Stimulated activated CD4-positive, alpha-beta T cell treated with anti-CD3 and anti-CD28 coated beads, Interleukin-15, amount 100 ng/mL, for 1 hour (primary cell): ENCODE measurements around the gene DIP2C.
"Not testable (repeated sequence)": the region's sequence is repeated elsewhere in the genome, so short reads cannot be mapped to it uniquely, and the experiment has no call there.

Experiments
- DNase-seq, 2 donors: peaks; one replicate each; pipeline ENCODE4 v3.0.0-alpha.2; 2020; ENCODE audit warnings: low read depth in 1 of 2, low spot score in 1 of 2

DIP2C gene

DNA sequence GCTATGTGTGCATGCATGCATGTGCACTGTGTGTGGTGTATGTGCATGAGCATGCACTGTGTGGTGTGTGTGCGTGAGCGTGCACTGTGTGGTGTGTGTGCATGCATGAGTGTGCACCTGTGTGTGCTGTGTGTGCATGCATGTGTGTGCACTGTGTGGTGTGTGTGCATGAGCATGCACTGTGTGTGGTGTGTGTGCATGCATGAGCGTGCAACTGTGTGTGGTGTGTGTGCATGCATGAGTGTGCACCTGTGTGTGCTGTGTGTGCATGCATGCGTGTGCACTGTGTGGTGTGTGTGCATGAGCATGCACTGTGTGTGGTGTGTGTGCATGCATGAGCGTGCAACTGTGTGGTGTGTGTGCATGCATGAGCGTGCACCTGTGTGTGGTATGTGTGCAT, 10.7 kb upstream of the DIP2C start:
- not testable (repeated sequence) for DNase-seq

DNA sequence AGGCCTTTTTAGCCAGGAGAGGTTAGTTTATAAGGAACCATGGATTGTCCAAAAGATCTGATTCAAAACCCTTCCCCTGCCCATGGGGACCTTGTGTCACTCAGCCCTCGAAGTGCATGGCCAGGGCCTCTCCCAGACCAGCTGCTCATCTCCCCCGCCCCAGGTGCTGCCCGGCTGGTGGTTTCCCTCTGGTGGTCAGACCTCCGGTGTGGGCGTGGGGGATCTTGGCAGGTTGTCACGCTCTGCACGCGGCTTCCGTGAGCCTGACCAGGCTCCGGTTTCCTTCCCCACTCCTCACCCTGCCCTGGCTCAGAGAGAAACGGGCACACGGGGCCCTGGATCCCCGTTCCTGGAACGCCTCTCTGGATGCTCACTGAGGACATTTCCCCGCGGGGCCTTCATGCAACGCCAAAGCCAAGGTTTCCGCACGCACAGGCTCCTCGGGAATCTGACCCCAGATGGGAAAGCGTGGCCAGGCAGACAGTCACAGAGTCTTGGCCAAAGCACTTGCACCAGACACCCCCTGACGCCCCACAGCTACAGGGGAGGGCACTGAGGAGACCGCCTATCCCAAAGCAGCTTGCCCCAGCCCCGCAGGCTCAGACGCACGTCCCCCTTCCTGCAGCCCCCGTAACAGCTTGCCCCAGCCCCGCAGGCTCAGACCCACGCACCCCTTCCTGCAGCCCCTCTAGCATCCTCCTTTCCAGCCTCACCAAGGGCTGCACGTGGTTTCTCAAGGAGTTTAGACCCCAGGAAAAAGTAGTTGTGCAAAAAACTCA, 7.8 kb upstream of the DIP2C start:
- no peak for DNase-seq

DNA sequence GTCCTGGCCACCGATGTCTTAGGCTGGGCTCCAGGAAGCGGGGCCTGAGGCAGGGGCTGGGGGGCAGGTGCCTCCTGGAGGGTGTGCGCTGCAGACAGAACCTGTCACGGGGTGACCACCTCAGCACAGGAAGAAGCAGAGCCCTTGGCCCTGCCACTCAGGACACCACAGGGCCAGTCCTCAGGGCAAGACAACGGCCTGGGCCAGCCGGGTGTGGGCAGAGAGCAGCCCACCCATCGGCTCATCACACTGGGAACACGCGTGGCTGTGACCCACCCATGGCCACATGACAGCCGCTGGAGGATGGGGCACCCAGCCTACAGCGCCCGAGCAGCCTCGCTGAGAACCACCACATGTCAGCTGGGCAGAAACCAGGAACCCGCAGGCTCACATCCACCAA, 5.9 kb upstream of the DIP2C start:
- no peak for DNase-seq

DNA sequence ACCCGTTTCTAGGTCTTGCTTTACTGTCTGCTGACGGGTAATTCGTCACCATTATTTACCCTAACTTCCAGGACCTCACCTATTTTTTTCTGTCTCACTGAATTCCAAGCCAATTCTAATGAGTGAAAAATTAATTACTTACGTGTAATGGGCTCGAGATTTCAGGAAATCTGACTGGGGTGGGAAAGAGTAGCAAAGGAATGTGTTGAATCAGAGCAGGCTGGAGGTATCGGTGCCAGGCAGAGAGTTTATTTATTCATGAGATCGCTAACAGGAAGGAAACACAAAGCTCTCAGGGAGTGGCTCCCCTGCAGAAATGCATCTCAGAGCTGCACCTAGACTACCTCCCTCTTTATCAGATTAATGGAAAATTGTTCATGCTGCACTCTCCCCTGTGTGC, 4.0 kb upstream of the DIP2C start:
- no peak for DNase-seq

DNA sequence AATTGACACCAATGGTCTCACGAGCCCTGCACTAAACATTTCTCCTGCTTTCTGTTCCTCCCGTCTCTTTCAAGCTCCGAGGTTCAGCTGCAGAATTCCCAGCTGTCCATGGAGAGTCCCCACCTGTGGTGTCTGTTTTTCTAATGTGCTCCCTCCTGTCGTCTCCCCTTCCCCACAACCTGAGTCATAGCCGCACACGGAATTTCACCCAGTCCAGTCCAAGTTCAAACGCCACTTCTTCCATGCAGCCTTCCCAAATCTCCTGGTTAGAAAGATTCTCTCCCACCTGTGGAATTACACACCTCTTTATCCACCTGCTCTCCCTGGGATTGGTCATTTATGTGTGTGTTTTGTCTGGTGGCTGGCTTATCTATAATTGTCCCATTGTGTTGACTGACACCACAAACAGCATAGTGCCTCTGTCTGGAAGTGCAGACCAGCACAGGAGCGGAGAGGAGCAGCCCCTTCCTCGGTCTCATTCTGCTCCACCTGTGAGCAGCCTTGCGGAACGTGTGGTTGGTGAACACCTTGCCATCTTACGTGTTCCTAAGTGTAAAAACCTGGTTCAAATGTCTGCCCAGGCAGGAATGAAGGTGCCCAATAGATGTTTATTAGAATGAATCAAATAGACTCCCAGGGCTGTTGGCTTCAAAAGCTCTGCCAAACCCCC, 3.3 kb upstream of the DIP2C start:
- DNase-seq, result no peak

DNA sequence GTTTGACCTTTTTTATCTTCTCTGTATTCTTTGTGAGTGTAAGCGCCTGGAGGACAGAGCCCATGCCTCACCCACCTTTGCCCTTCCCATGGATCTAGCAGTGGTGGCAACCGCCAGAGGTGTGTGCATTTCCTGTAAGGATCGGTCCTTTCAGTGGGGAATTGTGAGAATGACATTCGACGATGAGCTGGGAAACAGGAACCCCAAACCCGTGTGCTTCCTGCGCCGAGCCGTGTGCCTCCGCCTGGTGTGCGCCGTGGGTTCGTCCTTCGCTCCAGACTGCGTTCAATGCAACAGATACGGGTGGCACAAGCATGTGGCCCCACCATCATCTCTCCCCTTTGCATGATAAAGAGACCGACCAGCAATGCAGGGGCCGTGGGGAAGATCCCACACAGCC, 1.7 kb upstream of the DIP2C start:
- DNase-seq, result no peak

DNA sequence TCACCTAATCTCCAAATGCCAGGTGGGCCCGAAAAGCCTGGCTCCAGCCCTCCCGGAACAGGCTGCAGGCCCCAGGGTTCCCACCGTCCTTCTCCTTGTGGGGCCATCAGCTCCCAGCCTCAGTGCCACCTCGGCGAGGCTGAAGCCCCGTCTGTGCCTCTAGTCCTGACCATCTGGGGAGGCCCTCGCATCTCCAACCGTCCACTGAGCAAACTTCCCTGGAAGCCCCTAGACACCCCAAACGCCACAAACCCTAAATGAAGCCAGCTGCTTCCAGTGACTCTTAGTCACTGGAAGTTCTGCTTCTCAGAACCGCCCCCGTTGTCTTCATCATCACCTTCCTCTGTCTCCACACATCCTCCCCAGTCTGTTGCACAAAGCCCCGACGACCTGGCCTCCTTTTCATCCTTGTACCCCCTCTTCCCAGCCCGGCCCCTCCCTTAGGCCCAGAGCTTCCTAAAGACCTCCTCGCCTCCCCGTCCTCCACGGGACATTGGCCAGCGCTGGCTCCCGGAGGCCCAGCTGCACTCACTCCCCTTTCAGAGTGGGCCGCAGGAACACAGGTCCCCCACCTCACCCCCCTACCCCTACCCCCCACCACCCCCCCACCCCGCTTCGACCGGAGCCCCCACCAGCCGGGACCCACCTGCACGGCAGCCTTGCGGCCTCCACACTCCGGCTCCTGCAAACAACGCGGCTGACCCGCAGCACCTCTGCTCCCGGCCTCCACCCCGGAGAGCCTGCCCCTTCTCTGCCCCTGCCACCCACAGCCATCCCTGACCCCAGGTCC, 1.1 kb upstream of the DIP2C start:
- DNase-seq, result no peak

DNA sequence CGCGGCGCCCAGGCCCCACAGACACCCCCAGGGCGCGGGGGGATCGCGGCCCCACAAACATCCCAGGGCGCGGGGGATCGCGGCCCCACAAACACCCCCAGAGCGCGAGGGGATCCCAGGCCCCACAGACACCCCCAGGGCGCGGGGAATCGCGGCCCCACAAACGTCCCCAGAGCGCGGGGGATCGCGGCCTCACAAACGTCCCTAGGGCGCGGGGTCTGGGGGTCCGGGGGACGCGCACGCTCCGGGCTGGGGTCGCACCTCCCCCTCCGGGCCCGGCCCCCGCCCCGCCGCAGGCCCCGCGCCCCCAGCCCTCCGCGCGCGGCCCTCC, 382 bp downstream of the DIP2C start:
- DNase-seq, result no peak

DNA sequence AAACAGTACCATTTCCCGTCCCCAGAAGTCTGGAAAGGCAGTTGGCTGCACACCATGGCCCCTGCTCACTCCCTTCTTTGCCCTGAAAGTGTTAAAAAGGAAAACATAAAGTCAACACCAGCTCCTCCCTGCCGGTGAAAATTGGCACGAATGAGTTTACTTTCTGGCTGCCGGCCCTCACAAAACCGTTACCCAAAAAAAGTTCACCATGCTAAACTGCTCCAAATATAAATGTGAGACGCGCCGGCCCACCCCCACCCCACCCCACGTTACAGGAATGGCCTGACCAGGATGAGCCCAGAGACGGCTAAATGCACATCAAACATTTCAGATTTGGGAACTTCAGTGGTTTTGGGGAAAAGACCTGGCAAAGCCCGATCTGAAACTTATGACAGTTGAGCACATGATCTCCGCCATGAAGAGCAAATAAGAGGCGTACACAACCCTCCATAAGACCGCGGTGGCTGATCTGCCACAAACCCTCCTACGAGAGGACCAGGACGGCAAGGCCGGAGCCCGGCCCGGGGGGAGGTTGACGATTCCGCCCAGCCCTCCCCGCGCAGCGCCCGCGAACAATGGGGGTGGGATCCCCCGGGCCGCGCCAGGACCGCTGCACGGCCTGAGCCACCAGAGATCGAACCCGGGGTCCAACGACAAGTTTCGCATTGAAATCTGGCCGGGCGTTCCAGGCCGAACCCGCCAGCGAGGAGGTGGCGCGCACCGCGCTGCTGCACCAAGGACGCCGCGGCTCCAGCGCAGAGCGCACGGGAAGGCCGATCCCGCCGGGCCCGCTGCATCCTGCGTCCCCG, 952 bp downstream of the DIP2C start:
- no peak for DNase-seq

DNA sequence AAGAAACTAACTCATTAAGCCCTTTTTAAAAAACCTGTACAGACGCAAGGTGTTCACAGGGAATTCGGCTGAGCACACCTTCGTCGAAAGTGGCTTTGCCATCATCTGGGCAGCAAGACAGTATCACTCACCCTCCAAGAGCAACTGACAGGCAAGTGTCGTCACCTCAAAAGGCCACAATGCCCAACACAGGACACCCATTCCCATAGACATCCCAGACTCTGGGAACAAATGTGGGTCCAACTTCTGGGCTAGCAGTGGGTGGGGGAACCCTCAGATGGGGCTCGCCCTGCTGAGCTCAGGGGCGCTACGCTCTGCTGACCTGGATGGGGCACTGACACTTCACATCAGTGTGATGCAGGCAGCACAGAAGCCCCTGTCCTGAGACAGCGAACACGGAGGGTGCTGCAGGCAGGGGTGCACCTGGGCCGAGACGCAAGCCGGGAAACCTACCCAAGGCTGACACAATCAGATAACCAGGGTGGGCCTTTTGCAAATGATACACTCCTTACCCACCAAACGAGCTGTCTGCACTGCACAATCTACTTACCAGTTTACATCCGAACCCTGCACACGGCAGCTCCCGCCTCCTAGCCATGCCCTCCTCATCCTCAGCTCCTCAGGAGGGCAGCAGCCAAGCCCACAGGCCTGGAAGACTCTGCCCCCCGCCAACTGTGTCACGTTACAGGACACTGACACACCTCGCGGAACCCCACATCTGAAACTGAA, 1.7 kb downstream of the DIP2C start:
- no peak for DNase-seq

DNA sequence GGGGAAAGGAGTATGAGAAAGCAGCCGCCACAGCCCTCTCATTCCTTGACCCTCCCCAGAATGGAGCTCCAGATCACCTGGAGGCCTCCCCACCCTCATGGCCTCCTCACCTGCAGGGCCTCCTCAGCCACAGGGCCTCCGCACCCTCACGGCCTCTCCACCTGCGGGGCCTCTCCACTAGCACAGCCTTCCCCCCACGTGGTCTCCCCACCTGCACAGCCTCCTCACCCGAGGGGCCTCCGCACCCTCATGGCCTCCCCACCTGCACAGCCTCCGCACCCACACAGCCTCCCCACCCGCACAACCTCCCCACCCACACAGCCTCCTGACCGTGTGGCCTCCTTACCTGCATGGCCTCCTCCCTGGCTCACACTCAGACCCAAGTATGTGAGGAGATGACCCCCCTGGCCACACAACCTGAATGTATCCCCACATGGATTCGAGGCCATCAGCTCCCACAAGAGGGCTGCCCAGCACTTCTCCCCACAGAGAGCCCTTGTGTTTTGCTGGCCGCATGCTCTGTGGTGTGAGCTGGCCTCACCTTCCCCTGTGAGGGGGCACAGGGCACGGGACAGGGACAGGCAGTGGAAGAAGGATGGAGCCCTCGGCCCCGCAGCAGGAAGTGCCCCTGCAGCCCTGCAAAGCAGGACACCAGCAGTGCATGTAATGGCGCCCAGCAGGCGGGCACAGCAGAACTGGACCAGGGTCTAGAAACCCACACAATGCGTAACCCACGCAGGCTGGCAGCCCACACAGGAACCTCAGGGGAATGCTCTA, 3.1 kb downstream of the DIP2C start:
- no peak for DNase-seq

DNA sequence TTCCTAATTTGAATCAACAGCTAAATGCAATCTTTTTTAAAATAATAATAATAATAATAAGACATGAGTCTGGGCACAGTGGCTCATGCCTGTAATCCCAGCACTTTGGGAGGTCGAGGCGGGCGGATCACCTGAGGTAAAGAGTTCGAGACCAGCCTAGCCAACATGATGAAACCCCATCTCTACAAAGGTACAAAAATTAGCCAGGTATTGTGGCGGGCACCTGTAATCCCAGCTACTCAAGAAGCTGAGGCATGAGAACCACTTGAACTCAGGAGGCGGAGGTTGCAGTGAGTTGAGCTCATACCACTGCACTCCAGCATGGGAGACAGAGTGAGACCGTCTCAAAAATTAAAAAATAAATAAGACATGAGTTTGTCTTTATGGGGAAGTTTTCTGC, 3.9 kb downstream of the DIP2C start:
- no peak for DNase-seq

DNA sequence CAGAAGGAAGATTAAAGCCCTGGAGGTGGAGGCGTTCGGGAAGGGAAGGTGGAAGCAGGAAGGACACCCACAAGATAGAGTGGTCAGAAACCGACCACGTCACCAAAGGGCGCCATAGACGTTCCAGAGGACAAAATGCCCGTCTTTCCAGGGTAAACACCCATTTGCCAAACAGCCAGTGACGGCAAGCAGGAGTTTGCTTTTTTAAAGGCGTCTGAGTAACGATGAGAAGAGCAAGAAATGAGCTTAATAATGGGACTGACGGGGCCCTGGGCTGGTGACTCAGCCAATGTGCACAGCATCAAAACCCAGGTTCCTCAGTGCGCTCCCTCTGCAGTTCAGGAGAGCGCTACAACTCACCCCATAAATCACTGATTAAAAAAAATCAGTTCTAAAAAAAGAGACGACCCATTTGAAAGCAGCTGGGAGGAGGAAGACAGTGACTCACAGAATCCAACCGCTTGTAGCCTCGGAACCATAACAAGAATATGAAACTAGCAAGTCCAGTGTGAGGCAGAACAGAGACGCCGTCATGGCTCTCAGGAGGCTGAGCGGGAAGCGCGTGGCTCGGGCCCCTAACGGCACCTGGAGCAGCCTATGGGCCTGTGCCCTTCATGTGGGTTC, 5.9 kb downstream of the DIP2C start:
- DNase-seq, result no peak

DNA sequence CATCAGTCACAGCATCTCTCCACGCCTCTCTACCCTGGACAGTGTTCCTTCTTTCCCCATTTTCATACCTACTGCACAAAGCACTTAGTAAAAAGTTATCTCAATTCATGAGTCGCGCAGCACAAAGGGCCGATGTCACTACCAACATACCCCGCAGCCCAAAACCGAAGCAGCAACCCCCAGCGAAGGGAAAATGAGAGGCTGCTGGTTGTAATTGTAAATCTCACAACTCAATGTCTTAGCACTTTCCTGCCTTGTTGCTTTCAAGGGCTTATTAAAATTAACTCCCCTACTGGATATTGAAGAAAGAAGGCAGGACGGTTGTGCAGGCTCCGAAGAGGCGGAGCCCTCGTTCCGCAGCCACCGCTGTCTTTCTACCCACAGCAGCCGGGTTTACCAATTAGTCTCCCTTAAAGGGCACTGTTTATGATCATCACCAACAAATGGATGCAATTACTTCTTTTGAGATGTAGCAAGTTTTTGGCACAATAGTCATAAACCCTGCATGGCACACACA, 6.5 kb downstream of the DIP2C start:
- no peak for DNase-seq

DNA sequence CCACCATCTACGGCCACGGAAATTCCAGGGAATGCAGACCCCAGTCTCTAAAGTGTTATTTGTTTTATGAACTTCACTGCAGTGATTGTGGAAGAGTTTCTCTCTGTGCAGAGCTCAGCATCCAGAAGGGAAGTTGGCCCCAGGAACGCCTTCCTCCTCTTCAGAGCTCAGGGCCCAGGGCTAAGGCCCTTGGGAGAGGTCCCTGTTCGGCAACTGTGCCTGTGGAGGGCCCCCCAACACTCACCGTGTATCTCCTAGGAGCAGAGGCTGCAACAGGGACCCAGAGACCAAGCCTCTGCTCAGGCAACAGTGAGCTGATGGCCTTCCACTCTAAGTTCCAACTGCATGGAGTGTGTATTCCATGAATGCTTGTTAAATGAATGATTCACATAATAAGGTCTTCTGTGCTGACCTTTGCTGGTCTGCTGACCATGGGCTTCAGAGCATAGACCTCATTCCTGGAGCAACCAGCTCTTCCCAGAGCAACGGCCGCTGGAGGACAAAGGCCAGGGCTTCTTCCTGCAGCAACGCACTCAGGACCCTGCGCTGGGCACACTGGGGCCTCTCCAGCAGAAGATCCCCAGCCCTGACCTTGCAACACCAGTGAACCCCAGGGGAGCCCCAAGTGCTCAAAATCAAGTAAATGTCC, 7.7 kb downstream of the DIP2C start:
- DNase-seq, result no peak

DNA sequence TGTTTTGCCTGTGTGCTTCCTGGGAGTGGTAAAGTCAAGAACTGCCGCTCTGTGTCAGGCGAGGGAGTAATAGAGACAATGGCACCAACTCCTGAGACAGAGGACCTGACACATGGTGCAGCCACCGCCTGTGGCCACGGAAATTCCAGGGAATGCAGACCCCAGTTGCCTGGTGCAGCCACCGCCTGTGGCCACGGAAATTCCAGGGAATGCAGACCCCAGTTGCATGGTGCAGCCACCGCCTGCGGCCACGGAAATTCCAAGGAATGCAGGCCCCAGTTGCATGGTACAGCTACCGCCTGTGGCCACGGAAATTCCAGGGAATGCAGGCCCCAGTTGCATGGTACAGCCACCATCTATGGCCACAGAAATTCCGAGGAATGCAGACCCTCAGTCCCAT, 8.7 kb downstream of the DIP2C start:
- DNase-seq, result no peak

DNA sequence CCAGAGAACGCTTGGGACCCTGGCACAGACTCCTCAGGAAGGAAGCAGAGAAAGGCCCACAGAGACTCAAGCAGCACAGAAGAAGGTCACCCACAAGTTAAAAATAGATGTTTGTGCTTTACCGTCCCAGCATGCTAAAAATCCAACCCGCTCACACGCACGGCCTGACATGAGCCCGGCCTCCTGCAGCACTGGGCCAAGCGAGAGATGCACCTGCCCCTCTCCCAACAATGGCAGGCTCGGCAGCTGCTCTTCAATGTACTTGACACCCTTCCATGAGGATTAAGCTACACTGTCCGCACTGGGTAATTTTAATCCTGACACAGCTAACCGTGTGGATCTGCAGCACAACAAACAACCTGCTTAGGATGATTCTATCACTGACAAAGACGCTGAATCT, 9.3 kb downstream of the DIP2C start:
- DNase-seq, result no peak

DNA sequence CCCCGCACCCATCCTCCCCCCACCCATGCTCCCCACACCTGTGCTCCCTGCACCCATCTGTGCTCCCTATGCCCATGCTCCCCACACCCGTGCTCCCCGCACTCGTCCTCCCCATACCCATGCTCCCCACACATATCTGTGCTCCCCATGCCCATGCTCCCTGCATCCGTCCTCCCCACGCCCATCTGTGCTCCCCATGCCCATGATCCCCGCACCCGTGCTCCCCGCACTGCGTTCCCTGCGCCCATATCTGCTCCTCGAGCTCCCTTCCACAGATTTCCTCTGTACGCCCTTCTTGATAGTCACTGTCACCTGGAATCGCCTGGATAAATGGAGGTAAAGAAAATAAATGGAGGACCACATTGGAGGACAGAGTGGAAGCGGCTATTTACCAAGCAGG, 9.9 kb downstream of the DIP2C start:
- DNase-seq, result no peak

DNA sequence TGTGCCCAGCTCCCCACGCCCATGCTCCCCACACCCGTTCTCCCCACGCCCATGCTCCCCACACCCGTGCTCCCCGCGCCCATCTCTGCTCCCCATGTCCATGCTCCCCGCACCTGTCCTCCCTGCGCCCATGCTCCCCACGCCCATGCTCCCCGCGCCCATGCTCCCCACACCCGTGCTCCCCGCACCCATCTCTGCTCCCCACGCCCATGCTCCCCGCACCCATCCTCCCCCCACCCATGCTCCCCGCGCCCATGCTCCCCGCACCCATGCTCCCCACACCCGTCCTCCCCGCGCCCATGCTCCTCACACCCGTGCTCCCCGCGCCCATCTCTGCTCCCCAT, 10.8 kb downstream of the DIP2C start:
- not testable (repeated sequence) for DNase-seq
